Activated CD8-positive, alpha-beta memory T cell treated with anti-CD3 and anti-CD28 coated beads for 24 hours (primary cell): ENCODE measurements around the gene BLACAT1.
A peak's percentile ranks its signal among the peaks of the same experiment; 100 is the strongest.
"Not testable (repeated sequence)": the region's sequence is repeated elsewhere in the genome, so short reads cannot be mapped to it uniquely, and the experiment has no call there.

Experiments
- DNase-seq: peaks from one replicate; pipeline ENCODE4 v3.0.0-alpha.2; 2020

BLACAT1 gene

GRCh38 chr1:205483372-205483771, 27.5 kb upstream of the BLACAT1 start:
- DNase-seq: no peak

- DNase-seq: not testable (repeated sequence)
Observed at GRCh38 chr1:205482587-205482986, 26.7 kb upstream of the BLACAT1 start.

- peak; percentile 72 for DNase-seq
Observed at GRCh38 chr1:205481629-205482151, 25.8 kb upstream of the BLACAT1 start.

GRCh38 chr1:205481218-205481617, 25.4 kb upstream of the BLACAT1 start:
- no peak for DNase-seq

DNA sequence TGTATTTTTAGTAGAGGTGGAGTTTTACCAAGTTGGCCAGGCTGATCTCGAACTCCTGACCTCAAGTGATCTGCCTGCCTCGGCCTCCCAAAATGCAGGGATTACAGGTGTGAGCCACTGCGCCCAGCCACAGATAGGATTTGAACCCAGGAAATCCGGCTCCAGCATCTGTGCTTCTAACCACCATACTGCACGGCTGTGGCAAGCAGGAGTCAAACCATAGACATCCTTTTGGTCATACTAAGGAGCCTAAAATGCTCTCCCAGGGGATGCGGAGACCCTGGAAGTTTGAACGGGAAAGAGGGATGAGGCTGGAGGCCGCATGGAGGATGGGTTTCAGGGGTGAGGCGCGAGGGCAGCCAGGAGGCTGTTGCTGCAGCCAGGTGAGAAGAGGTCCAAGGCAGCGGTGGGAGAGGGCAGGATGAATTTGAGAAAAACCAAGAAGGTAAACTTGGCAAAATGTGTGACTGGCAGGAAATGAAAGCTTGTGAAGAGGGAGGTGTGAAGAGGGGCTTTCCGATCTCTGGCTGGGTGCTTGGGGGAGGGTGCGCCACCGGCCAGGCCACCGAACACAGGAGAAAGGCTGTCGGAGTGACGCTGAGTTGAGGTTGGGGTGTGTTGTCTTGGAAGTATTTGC, 24.6 kb upstream of the BLACAT1 start:
- DNase-seq: peak; percentile 84

GRCh38 chr1:205478985-205479384, 23.1 kb upstream of the BLACAT1 start:
- not testable (repeated sequence) for DNase-seq

GRCh38 chr1:205477759-205478247, 22.0 kb upstream of the BLACAT1 start:
- no peak for DNase-seq

GRCh38 chr1:205477121-205477758, 21.4 kb upstream of the BLACAT1 start:
- DNase-seq: no peak

GRCh38 chr1:205476648-205477047, 20.8 kb upstream of the BLACAT1 start:
- no peak for DNase-seq

- no peak for DNase-seq
Observed at GRCh38 chr1:205475855-205476254, 20.0 kb upstream of the BLACAT1 start.

GRCh38 chr1:205474571-205474970, 18.7 kb upstream of the BLACAT1 start:
- no peak for DNase-seq

DNA sequence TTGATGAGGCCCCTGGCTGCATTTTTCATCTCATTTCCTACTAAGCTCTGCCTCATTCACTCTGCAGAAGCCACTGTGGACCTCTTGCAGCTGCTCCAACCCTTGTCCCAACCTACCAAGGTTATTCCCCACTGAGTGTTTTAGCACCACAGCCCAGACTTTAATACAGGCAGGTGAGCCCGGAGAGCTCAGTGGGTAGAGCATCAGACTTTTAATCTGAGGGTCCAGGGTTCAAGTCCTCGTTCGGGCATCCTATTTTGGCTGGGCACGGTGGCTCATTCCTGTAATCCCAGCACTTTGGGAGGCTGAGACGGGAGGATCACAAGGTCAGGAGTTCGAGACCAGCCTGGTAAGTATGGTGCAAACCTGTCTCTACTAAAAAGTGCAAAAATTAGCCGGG, 18.1 kb upstream of the BLACAT1 start:
- DNase-seq: no peak

GRCh38 chr1:205473475-205473874, 17.6 kb upstream of the BLACAT1 start:
- no peak for DNase-seq

DNA sequence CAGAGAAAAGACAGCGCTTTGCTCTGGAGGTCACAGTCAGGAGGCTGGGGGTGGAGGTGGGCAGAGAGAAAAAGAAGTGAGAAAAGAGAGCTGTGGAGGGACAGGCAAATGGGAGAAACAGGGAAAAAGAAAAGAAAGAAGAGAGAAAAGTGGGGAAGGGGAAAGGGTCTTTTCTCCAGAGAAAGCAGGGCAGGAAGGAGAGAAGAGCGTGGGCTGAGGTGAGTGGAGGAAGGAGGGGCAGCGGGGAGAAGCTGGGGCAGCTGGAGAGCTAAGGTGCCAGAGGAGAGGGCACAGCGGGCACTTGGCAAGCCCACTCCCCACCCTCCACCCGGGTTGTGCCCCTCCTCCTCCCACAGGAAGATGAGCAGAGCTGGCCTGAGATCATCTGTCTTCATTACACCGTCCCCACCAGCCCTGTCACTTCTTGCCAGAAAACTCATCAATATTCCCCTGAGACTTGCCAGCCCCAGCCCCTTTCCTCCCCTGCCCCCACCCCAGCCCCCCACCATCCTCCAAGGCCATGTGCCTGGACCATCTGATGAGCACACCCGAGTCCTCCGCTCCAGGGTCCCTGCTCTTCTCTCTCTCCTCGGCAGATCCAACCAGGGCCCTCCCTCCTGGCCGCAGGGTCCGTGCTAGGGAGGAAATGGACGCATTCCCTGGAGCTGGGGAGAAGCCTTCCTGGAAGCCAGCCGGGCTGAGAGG, 17.0 kb upstream of the BLACAT1 start:
- no peak for DNase-seq

DNA sequence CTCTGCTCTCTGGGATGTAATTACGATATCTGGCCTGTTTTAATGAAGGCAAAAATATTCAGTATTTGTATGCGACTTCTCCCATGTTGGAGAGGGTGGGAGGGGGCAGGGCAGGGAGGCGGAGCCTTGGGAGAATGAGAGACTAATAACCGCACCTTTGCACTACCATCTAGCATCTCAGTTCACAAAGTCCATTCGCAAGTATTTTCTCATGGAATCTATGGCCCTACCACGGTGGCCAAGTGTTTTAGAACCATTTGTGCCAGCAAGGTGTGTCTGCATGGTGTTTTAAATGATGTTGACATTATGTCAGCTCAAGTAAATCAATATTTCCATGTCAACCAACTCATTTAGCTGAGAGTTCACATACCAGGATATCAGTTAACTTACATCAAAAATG, 14.3 kb upstream of the BLACAT1 start:
- no peak for DNase-seq

DNA sequence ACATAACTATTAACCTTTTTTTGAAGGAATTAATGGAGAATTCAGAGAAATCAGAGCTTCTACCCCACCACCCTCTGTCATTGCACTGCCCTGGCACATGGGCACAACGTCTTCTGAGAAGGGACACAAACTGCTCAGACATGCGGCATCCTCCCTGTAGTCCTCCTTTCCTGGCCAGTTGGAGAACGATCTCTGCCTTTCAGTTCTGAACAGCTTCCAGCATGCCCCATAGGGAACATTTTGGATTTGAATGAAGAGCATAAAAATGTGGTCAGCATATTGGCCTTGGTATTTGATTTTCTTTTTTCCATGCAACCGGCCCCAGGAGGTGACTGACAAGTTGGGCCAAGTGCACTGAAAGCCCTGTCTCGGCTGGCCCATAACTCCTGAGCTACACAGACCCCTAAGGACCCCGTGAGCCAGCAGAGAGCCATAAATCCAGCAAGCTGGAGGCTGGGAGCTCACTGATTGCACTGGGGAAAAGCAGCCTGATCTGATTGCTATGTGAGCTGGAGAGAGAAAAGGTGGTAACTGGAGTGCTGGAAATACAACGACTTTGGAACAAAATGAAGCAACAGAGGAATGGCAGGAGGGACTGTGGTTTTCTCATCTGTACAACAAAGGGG, 10.9 kb upstream of the BLACAT1 start:
- no peak for DNase-seq

- DNase-seq: no peak
Observed at GRCh38 chr1:205465392-205465791, 9.5 kb upstream of the BLACAT1 start.

GRCh38 chr1:205458777-205459566, 3.1 kb upstream of the BLACAT1 start:
- no peak for DNase-seq

DNA sequence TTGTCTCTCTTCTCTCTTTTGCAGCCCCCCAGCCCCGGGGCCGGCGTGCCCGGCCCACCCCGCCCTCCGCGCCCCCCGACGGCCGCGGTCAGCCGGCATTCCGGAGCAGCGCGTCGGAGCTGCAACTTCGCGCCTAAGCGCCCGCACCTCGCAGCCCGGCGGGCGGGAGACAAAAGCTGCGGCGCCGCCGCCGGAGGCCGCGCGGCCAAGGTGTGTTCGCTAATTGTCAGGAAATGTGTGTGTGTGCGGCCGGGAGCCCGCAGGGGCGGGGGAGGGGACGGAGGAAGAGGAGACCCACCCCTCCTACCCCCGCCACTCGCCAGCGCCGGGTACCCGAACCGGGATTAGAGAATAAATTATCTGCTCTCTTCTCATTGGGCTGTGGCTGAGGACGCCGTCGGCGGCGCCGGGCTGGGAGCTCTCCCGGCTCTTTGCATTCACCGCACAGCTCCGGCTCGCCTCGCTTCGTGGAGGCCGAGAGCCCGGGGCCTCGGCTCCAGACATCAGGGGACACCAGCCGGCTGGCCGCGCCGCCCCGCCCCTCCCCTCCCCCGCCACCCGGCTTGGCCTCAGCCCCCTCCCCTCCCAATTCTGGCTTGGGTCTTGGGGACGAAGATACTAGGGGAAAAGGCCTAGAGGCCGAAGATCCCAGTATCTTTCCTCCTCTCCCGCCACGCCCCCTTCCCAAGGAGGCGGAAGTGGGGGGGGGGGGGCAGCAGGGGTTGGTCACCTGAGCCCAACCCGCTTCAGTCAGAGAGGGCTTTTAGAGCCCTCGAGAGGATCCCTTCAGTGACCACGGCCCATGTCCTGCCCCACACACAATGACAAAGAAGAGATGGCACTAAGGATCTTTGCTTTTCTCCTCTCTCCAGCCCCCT, 1.3 kb upstream of the BLACAT1 start:
- peak; percentile 67 for DNase-seq

DNA sequence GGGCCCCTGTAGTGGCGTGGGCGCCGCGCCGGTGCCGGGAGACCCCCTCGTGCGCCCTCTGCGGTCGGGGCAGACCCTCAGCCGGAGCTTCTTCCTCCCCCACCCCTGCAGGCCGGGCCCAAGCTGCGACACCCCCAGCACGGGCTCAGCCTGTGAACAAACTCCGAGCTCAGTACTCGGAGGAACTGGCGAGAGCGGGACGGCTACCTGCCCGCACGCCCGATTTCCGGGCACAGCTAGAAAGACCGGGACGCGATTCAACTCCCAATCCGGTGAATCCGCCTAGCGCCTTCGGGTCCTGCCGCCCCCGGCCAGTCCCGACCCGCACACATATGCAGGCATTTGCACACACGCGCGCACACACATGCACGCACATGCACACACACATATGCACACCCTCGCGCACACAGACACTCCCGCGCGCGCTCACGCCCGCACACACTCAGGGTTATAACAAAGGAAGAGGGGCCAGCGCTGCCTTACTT, 580 bp upstream of the BLACAT1 start:
- DNase-seq: no peak

- no peak for DNase-seq
Observed at GRCh38 chr1:205454903-205455335, 926 bp downstream of the BLACAT1 start.
